ENCODE measurements around the gene MTNR1B.

MTNR1B gene

GRCh38 chr11:92978271-92979111 is 9.0 kb downstream of the MTNR1B start:
- DNase-seq (ENCODE audit: low spot score) = no peak

- DNase-seq (ENCODE audit: low spot score) = no peak
These were observed 9.7 kb downstream of the MTNR1B start for GRCh38 chr11:92979176-92979575.

GRCh38 chr11:92980312-92980711 is 10.9 kb downstream of the MTNR1B start:
- no peak for DNase-seq (ENCODE audit: low spot score)

- DNase-seq (ENCODE audit: low spot score) = no peak
These were observed 12.1 kb downstream of the MTNR1B start for GRCh38 chr11:92981508-92982043.

- DNase-seq (ENCODE audit: low spot score) = no peak
These were observed 17.1 kb downstream of the MTNR1B start for GRCh38 chr11:92986585-92986984.

GRCh38 chr11:92993004-92993403 is 23.6 kb downstream of the MTNR1B start:
- DNase-seq (ENCODE audit: low spot score) = no peak

- peak; percentile 44 for DNase-seq (ENCODE audit: low spot score)
These were observed 31.3 kb downstream of the MTNR1B start for GRCh38 chr11:93000511-93001476.

- no peak for DNase-seq (ENCODE audit: low spot score)
These were observed 32.4 kb downstream of the MTNR1B start for GRCh38 chr11:93001806-93002205.

- DNase-seq (ENCODE audit: low spot score) = no peak
These were observed 32.9 kb downstream of the MTNR1B start for GRCh38 chr11:93002380-93002779.

- no peak for DNase-seq (ENCODE audit: low spot score)
These were observed 35.8 kb downstream of the MTNR1B start for GRCh38 chr11:93005239-93005638.

GRCh38 chr11:93013646-93014045 is 44.2 kb downstream of the MTNR1B start:
- DNase-seq (ENCODE audit: low spot score) = no peak

GRCh38 chr11:93016595-93016994 is 47.1 kb downstream of the MTNR1B start:
- no peak for DNase-seq (ENCODE audit: low spot score)

- peak; percentile 26 for DNase-seq (ENCODE audit: low spot score)
These were observed 48.6 kb downstream of the MTNR1B start for GRCh38 chr11:93017821-93018690.

GRCh38 chr11:93020248-93021046 is 51.0 kb downstream of the MTNR1B start:
- DNase-seq (ENCODE audit: low spot score) = peak; percentile 40

GRCh38 chr11:93024369-93024768 is 54.9 kb downstream of the MTNR1B start:
- DNase-seq (ENCODE audit: low spot score) = no peak

- no peak for DNase-seq (ENCODE audit: low spot score)
These were observed 56.3 kb downstream of the MTNR1B start for GRCh38 chr11:93025558-93026255.

GRCh38 chr11:93028960-93029522 is 59.6 kb downstream of the MTNR1B start:
- DNase-seq (ENCODE audit: low spot score) = no peak

- DNase-seq (ENCODE audit: low spot score) = no peak
These were observed 61.9 kb downstream of the MTNR1B start for GRCh38 chr11:93031386-93031785.
